EL (cell line): ENCODE measurements around the gene ATP23.

Experiments
- DNase-seq: peaks from one replicate; pipeline ENCODE4 v3.0.0-alpha.2; 2016

The ATP23 gene

DNA sequence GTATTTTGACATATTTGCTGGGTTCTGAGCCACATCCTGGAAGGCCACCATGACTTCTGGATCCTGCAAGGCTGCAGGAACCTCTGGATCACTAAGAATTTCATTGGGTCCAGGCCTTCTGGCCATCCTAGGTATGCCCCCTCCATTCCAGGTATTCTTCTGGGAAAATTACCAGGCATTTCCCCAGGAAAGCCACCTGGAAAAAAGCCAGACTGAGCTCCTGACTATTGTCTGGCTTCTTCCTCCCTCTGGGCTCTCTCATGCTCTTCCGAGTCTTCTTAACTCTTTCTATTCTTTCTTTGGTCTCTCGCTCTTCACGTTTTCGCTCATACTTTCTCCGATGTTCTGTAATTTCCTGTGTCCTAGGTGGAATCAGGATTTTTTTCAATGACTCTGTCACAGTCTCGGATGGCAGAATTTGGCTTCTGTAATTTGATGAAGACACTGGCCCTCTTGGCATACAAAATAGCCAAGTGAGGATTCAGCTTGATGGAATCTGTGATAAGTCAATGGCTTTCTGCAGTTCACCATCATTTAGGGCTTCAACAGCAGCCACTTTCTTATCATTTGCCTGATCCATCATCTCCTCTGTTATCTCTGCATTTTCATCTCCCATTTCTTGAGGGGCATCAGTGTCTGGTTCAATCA lies 42.6 kb downstream of the ATP23 start:
- DNase-seq, result peak; percentile 37

DNA sequence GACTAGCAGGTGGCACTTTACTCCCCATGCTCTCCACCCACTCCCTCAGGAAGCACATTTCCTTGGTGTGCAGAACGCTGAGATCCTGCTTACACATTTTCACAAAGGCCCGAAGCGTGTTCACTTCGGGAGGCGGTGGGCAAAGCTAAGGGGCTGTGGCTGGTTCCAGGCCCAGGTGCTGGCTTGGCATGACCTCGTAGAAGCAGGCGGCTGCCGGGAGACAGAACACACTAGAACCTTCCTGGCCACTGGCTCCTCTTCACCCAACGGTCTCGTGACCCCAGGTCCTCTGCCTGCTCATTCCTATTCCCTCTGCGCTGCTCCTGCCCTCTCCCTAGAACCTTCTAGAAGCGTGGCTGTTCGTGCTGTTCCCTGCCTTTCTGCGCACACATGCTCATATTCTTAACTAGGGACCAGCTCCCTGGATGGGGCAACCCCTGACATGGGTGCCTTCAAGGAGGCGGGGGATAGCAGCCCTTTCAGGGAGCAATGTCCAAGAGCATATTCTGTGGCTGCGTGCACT lies 43.3 kb downstream of the ATP23 start:
- DNase-seq, result no peak

DNA sequence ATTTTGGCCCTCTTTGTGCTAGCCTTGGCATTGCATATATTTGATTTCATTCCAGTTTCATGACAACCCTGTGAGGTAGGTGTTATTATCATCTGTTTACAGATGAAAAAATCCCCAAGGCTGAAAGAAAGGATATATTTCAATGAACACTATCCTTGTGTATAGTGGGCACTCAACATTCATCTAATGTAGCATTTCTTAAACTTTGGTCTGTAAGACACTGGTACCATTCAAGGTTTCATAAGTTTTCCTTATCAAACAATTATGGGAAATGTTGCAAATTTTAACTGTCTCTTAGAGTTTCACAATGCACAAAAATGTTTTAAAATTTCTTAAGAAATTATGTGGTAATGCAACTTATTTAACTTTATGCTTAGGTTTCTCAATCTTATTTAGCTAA lies 44.3 kb downstream of the ATP23 start:
- no peak for DNase-seq

DNA sequence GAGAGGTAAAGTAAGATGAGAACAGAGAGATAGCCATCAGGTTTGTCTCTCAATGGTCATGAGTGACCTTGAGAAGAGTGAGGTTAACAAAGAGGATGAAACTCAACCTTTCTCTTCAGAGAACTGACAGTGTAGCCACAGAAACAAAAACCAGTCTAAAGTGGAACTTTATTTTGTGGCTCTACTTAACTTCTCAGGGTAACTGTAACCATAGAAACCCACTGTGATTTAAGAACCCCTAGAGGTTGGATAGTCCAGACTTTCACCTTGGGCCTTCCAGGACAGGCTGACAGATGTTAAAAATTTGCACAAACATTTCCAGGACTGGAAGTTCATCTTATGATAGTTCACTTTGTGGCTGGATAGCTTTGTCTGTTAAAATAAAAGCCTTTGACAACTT lies 48.5 kb downstream of the ATP23 start:
- DNase-seq, result no peak

DNA sequence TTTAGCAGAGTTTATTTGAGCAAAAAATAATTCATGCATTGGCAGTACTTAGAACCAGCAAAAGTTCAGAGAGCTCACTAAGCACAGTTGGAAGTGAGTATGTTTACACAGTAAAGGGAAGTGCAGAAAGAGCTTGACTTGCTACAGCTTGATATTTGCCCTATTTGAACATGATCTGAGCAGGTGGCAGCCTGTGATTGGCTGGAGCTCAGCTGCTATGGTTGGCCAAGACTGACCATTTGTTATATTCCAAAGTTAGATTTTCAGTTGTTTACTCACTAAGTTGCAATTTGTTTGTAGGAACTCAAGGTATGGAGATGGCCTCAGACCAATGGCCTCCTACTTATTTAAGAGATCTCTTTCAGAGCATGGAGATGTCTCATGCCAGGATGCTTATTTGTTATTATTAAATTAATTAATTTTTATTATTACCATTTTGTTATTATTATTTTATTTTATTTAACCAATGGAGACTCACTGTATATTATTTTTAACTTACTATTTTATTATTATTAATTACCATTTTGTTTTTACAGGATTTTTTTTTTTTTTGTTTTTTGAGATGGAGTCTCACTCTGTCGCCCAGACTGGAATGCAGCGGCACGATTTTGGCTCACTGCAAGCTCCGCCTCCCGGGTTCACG lies 49.0 kb downstream of the ATP23 start:
- no peak for DNase-seq

DNA sequence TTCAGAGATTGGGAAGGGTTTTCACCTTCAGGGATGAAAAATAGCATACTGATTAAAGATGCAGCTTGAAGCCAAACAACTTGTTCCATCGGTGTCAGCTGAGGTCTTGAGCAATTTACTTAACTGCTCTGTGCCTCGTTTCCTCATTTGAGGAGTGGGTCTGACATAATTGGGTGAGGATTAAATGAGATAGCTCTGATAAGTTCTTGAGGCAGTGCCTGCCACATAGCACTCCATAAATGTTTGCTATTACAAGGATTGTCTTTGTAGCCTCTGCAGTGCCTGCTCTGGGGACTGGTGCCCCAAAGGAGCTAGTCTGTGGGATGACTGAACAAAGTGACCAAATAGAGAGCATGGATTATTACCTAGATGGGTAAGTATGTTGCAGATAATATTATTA lies 50.6 kb downstream of the ATP23 start:
- no peak for DNase-seq

DNA sequence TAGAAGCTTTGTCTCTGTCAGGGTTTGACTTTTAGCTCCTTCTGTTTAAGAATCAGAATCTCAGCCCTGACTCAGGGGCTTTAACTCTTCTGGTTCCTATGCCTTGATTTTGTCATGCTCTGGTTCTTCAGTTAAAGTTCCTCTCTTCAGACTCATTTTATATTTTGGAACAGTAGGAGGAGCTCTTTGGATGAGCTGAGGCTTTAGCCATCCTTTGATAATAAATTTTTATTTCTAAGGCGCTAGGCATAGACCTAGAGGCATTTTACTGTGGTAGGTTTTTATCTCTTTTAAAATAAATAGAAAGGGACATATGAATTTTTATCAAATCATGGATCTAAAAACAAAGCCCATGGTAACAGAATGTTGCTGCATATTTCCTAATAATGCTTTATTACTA lies 51.7 kb downstream of the ATP23 start:
- no peak for DNase-seq

DNA sequence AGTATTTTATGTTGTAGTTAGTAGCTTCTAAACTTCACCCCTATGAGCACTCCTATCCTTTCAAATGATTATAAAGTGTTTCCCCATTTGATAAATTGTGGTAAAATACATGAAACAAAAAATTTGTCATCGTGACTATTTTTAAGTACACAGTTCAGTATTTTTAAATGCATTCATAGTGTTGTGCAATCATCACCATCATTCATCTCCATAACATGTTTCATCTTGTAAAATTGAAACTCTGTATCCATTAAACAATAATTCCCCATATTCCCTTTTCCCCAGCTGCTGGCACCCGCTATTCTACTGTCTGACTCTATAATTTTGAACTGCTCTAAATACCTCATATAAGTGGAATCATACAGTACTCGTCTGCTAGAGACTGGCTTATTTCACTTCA lies 52.5 kb downstream of the ATP23 start:
- DNase-seq, result no peak

DNA sequence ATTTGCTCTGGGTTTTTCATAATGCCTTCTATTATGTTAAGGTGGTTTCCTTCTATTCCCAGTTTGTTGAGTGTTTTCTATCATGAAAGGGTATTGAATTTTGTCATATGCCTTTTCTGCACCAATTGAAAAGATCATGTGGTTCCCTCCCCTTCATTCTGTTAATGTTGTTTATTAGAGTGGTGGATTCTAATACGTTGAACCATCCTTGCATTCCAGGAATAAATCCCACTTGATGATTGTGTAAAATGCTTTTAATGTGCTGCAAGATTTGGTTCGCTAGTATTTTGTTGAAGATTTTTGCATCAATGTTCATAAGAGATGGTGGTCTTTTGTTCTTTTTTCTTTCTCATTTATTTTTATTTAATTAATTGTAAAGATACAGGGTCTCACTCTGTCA lies 55.2 kb downstream of the ATP23 start:
- no peak for DNase-seq

DNA sequence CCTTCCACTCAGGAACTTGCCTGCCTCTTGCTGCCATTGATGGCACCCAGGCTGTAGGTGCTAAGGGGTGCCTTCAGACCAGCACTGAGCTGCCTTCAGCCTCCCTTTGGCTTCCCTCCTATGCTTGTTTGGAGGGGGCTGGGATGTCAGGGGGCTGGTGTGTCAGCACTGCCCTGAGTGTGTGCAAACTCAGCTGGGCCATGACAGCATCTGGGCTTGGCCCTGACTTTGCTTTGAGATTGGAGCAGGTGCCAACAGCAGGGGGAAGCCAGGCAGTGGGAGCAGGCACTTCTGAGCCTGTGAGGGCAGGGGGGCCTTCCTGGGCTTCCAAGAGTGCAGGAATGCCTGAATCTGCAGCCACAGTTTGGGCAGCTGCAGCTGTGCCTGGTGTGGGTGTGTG lies 56.9 kb downstream of the ATP23 start:
- DNase-seq, result no peak

DNA sequence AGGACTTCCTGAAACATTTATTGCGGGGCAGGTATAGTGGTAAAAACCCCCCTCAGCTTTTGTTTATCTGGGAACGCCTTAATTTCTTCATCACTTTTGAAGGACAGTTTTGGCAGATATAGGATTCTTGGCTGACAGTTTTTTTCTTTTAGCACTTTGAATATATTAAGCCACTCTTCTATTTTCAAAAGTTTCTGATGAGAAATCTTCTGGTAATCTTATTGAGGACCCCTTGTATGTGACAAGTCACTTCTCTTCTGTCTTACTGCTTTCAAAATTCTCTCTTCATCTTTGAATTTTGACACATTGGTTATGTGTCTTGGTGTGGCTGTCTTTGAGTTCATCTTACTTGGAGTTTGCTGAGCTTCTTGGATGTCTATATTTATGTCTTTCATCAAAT lies 59.1 kb downstream of the ATP23 start:
- DNase-seq, result no peak

DNA sequence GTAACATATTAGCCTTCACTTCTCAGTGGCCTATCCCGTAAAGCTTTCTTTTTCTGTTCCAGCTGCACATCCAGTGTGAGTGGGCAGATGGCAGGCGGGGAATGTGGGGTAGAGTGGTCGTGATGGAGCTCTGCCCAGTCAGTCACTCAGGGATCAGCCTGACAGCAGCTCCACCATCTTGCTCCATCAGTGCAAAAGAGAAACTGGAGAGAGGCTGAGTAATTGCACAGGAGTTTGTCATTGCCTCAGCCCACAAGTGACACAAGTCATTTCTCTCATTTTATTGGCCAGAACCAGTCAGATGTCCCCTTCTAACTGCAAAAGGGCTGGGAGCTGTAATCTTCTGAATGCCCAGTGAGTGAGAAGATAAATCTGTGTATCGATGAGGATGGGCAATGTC lies 66.5 kb downstream of the ATP23 start:
- no peak for DNase-seq

DNA sequence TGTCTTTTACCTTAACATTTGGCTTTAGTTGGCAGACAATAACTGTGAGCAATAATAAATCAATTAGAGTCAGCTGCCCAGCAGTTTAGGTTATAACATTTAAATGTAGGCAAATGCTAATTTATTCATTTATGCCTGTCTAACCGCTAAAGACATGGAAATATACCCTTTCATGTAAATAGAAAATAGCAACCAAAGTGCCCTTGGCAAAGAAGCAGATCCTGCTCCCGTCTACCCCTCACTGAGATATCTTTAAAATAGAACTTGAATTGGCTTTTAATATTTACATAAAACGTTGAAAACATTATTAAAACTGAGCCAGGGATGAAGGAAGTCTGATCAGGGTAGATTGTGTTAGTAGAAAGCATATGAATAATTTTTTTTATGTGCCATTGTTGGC lies 67.3 kb downstream of the ATP23 start:
- no peak for DNase-seq
